ENCODE measurements around the gene NRIP3. TPM values are rescaled to one million over a fixed set of nuclear protein-coding genes. Genes with fewer than 3 reads are reported as not detected.

Gene NRIP3
- total RNA-seq, 2 experiments from 2014 or later, result 1.1 to 2.2 TPM

- CTCF ChIA-PET, result interaction anchor here (0.8 to 1.8 kb wide), 2 partner anchors 15 to 24 kb away, joined by 3 to 7 read pairs; no protein-coding TSS in a partner anchor
- Mint-ChIP-seq H3K4me3 (no peak overlapping the region), H3K36me3 (ENCODE audit: low read depth) (no peaks in the 10 kb centered on the region), H3K27ac (no peak overlapping the region), H3K27me3 (peaks cover 4% of the 10 kb centered on the region), H3K4me1 (ENCODE audit: low read depth) (no peaks in the 10 kb centered on the region), H3K9me3 (no peaks in the 10 kb centered on the region)
- no peak for TF ChIP-seq CTCF (IDR thresholded peaks at IDR 0.05)
- POLR2A ChIA-PET, result no interaction called here
- intact Hi-C loops (cut with micrococcal nuclease), result no loop called here
- no peak for ATAC-seq
- DNase-seq, result no peak
Measured at GRCh38 chr11:9038541-9038940, 34.7 kb upstream of the NRIP3 start.

GRCh38 chr11:9037963-9038362 is 34.2 kb upstream of the NRIP3 start:
- no peak for DNase-seq
- POLR2A ChIA-PET, result interaction anchor here (1.2 kb wide), 1 partner anchor 9 kb away, joined by 3 read pairs; no protein-coding TSS in a partner anchor
- intact Hi-C loops (cut with micrococcal nuclease), result no loop called here
- Mint-ChIP-seq H3K36me3 (ENCODE audit: low read depth) (no peaks in the 10 kb centered on the region), H3K9me3 (no peaks in the 10 kb centered on the region), H3K4me3 (no peak overlapping the region), H3K27me3 (peaks cover 4% of the 10 kb centered on the region), H3K4me1 (ENCODE audit: low read depth) (no peaks in the 10 kb centered on the region), H3K27ac (no peak overlapping the region)
- no peak for TF ChIP-seq CTCF (IDR thresholded peaks at IDR 0.05)
- no peak for ATAC-seq
- CTCF ChIA-PET, result interaction anchor here (1.8 kb wide), 2 partner anchors 10 to 23 kb away, joined by 6 to 7 read pairs; no protein-coding TSS in a partner anchor

- no peak for TF ChIP-seq CTCF (IDR thresholded peaks at IDR 0.05)
- ChIA-PET CTCF (interaction anchor here (1.1 to 2.2 kb wide), 4 partner anchors 10 to 101 kb away, joined by 3 to 6 read pairs (median 5); no protein-coding TSS in a partner anchor), POLR2A (interaction anchor here (1.0 to 1.2 kb wide), 2 partner anchors 8 to 10 kb away, joined by 3 to 5 read pairs; no protein-coding TSS in a partner anchor)
- Mint-ChIP-seq H3K4me3 (no peak overlapping the region), H3K27ac (no peak overlapping the region), H3K9me3 (no peaks in the 10 kb centered on the region), H3K36me3 (ENCODE audit: low read depth) (no peaks in the 10 kb centered on the region), H3K4me1 (ENCODE audit: low read depth) (no peaks in the 10 kb centered on the region), H3K27me3 (peaks cover 4% of the 10 kb centered on the region)
- no peak for DNase-seq
- no peak for ATAC-seq
- intact Hi-C loops (cut with micrococcal nuclease), result no loop called here
Measured at GRCh38 chr11:9037046-9037780, 33.4 kb upstream of the NRIP3 start.

- intact Hi-C loops (cut with micrococcal nuclease), result no loop called here
- H3K4me1 Mint-ChIP-seq (ENCODE audit: low read depth), result no peaks in the 10 kb centered on the region
Measured at GRCh38 chr11:9030601-9031000, 26.8 kb upstream of the NRIP3 start.

More at GRCh38 chr11:9030601-9031000, 26.8 kb upstream of the NRIP3 start:
- POLR2A ChIA-PET, result no interaction called here
- no peaks in the 10 kb centered on the region for H3K36me3 Mint-ChIP-seq (ENCODE audit: low read depth)
- no peak overlapping the region for H3K27ac Mint-ChIP-seq
- CTCF ChIA-PET, result interaction anchor here (1.0 to 3.7 kb wide), 2 partner anchors 15 to 476 kb away, joined by 3 to 23 read pairs; no protein-coding TSS in a partner anchor
- no peaks in the 10 kb centered on the region for H3K9me3 Mint-ChIP-seq
- no peaks in the 10 kb centered on the region for H3K27me3 Mint-ChIP-seq
- TF ChIP-seq CTCF (IDR thresholded peaks at IDR 0.05), result no peak
- DNase-seq (no peak), ATAC-seq (no peak)
- no peak overlapping the region for H3K4me3 Mint-ChIP-seq
